Mesenchymal stem cell (in vitro differentiated cells and primary cell): Measurements from ENCODE around the gene DENND5B.
"Not testable (repeated sequence)": the region's sequence is repeated elsewhere in the genome, so short reads cannot be mapped to it uniquely, and the experiment has no call there.

Experiments used
- DNase-seq: peaks from one replicate; pipeline ENCODE4 v3.0.0-alpha.2; 2013
- H2AFZ ChIP-seq: one replicate; pipeline ENCODE4 v1.6.1; 2013; ENCODE audit warnings: low read depth, mild to moderate bottlenecking, control low read depth, inconsistent platforms, low read length, moderate library complexity
- H2AK5ac ChIP-seq: 2 replicates; pipeline ENCODE4 v1.6.1; 2013; ENCODE audit warnings: low read length, moderate library complexity, mild to moderate bottlenecking, inconsistent platforms; ENCODE audit not compliant: severe bottlenecking
- H2BK120ac ChIP-seq: one replicate; pipeline ENCODE4 v1.6.1; 2013; ENCODE audit warnings: low read depth, mild to moderate bottlenecking, inconsistent platforms, low read length, moderate library complexity
- H2BK12ac ChIP-seq, 2 experiments: one replicate each; pipeline ENCODE4 v1.6.1; 2013; ENCODE audit warnings: inconsistent platforms in 2 of 2, low read length in 2 of 2, mild to moderate bottlenecking in 2 of 2, moderate library complexity in 2 of 2, control low read depth in 1 of 2
- H2BK15ac ChIP-seq: one replicate; pipeline ENCODE4 v1.6.1; 2013; ENCODE audit warnings: mild to moderate bottlenecking, low read depth, inconsistent platforms; ENCODE audit not compliant: poor library complexity, severe bottlenecking
- H2BK5ac ChIP-seq: 2 replicates; pipeline ENCODE4 v1.6.1; 2013; ENCODE audit warnings: low read depth, mild to moderate bottlenecking, low read length, control low read depth, inconsistent platforms; ENCODE audit not compliant: poor library complexity, severe bottlenecking
- H3K14ac ChIP-seq, 2 experiments: one replicate each; pipeline ENCODE4 v1.6.1; 2013; ENCODE audit warnings: inconsistent platforms in 2 of 2, low read length in 2 of 2, control low read depth in 1 of 2, mild to moderate bottlenecking in 1 of 2, moderate library complexity in 1 of 2
- H3K18ac ChIP-seq, 2 experiments: one replicate each; pipeline ENCODE4 v1.6.1; 2013; ENCODE audit warnings: inconsistent platforms in 2 of 2, low read length in 2 of 2, control low read depth in 1 of 2, low read depth in 1 of 2, mild to moderate bottlenecking in 1 of 2
- H3K23ac ChIP-seq, 2 experiments: one replicate each; pipeline ENCODE4 v1.6.1; 2013; ENCODE audit warnings: inconsistent platforms in 2 of 2, low read length in 2 of 2, mild to moderate bottlenecking in 2 of 2, moderate library complexity in 2 of 2, control low read depth in 1 of 2
- H3K27ac ChIP-seq: 2 replicates; pipeline ENCODE4 v1.5.1; 2013; ENCODE audit warnings: mild to moderate bottlenecking, moderate library complexity, low read length, control low read depth, inconsistent platforms; ENCODE audit not compliant: poor library complexity, severe bottlenecking
- H3K27me3 ChIP-seq, 2 experiments: 2 replicates each; pipeline versions ENCODE4 v1.6.1 to v1.7.0; 2013; ENCODE audit warnings: low read length in 2 of 2, mild to moderate bottlenecking in 2 of 2, moderate library complexity in 2 of 2, control low read depth in 1 of 2, inconsistent platforms in 1 of 2; ENCODE audit not compliant: control insufficient read depth in 1 of 2, insufficient read depth in 1 of 2
- H3K36me3 ChIP-seq, 2 experiments: 2 replicates each; pipeline versions ENCODE4 v1.6.1 to v1.7.0; 2013; ENCODE audit warnings: low read length in 2 of 2, control low read depth in 1 of 2, inconsistent platforms in 1 of 2, low read depth in 1 of 2, mild to moderate bottlenecking in 1 of 2; ENCODE audit not compliant: insufficient read depth in 2 of 2, control insufficient read depth in 1 of 2
- H3K4ac ChIP-seq, 2 experiments: one replicate each; pipeline ENCODE4 v1.6.1; 2013; ENCODE audit warnings: inconsistent platforms in 2 of 2, low read length in 2 of 2, mild to moderate bottlenecking in 2 of 2, moderate library complexity in 2 of 2, control low read depth in 1 of 2, low read depth in 1 of 2
- H3K4me1 ChIP-seq: 2 replicates; pipeline ENCODE4 v1.6.1; 2013; ENCODE audit warnings: low read depth, low read length, control low read depth; ENCODE audit not compliant: control insufficient read depth, insufficient read depth
- H3K4me2 ChIP-seq: 2 replicates; pipeline ENCODE4 v1.6.1; 2013; ENCODE audit warnings: low read length, mild to moderate bottlenecking, inconsistent platforms; ENCODE audit not compliant: poor library complexity, severe bottlenecking
- H3K4me3 ChIP-seq, 2 experiments: 2 replicates each; pipeline versions ENCODE4 v1.5.1 to v1.7.0; 2013; ENCODE audit warnings: low read length in 2 of 2, mild to moderate bottlenecking in 2 of 2, control low read depth in 1 of 2, low read depth in 1 of 2; ENCODE audit not compliant: insufficient read depth in 1 of 2
- H3K79me1 ChIP-seq: replicated peaks from 2 replicates; pipeline ENCODE4 v1.6.1; 2013; ENCODE audit warnings: mild to moderate bottlenecking, control low read depth, low read length, inconsistent platforms; ENCODE audit not compliant: poor library complexity, severe bottlenecking
- H3K9ac ChIP-seq: 2 replicates; pipeline ENCODE4 v1.7.0; 2013; ENCODE audit warnings: mild to moderate bottlenecking, low read length, moderate library complexity
- H3K9me3 ChIP-seq: 2 replicates; pipeline ENCODE4 v1.7.0; 2013; ENCODE audit warnings: mild to moderate bottlenecking, low read length; ENCODE audit not compliant: control insufficient read depth
- H4K8ac ChIP-seq: one replicate; pipeline ENCODE4 v1.6.1; 2013; ENCODE audit warnings: inconsistent platforms, mild to moderate bottlenecking, low read length, moderate library complexity
- H4K91ac ChIP-seq: one replicate; pipeline ENCODE4 v1.6.1; 2013; ENCODE audit warnings: mild to moderate bottlenecking, low read length, inconsistent platforms
- WGBS: methylation state at CpG from one replicate; pipeline ENCODE4 v1.1.7; 2013; ENCODE audit warnings: mixed read lengths; 5-methylcytosine and 5-hydroxymethylcytosine counted together

Gene DENND5B

GRCh38 chr12:31475610-31476009, 115.3 kb downstream of the DENND5B start:
- H3K23ac ChIP-seq, H2AK5ac ChIP-seq, DNase-seq, H3K27ac ChIP-seq, H2BK5ac ChIP-seq, H3K27me3 ChIP-seq, H3K4me2 ChIP-seq, H2BK15ac ChIP-seq, H4K8ac ChIP-seq, H3K14ac ChIP-seq, H3K79me1 ChIP-seq, H2BK12ac ChIP-seq, H2BK120ac ChIP-seq, H3K4me3 ChIP-seq, H3K9me3 ChIP-seq, H3K18ac ChIP-seq, H3K9ac ChIP-seq, H3K4me1 ChIP-seq, H3K4ac ChIP-seq, H2AFZ ChIP-seq, H4K91ac ChIP-seq: not testable (repeated sequence)
- peaks cover 3 to 28% of the 10 kb centered on the region in 2 experiments for H3K36me3 ChIP-seq
- 93% methylated on average over 6 of the region's 7 CpGs for WGBS

GRCh38 chr12:31474751-31475150, 116.2 kb downstream of the DENND5B start:
- Histone ChIP-seq H3K9ac (no peak overlapping the region), H3K4ac (no peak overlapping the region), H2AK5ac (no peak overlapping the region), H2BK120ac (no peak overlapping the region), H3K4me3 (no peak overlapping the region), H3K27me3 (no peaks in the 10 kb centered on the region), H3K4me2 (no peak overlapping the region), H2BK15ac (no peak overlapping the region), H3K36me3 (peaks cover 5 to 24% of the 10 kb centered on the region in 2 experiments), H3K79me1 (peaks cover 6% of the 10 kb centered on the region), H4K91ac (no peak overlapping the region), H3K4me1 (peaks cover 9% of the 10 kb centered on the region), H3K23ac (no peak overlapping the region), H3K18ac (no peak overlapping the region), H3K9me3 (no peaks in the 10 kb centered on the region), H2BK5ac (no peak overlapping the region), H3K27ac (no peak overlapping the region), H3K14ac (no peak overlapping the region), H2BK12ac (no peak overlapping the region), H4K8ac (no peak overlapping the region), H2AFZ (no peak overlapping the region)
- no peak for DNase-seq
- no CpG with 5 or more reads among the region's 2 CpGs for WGBS

DNA sequence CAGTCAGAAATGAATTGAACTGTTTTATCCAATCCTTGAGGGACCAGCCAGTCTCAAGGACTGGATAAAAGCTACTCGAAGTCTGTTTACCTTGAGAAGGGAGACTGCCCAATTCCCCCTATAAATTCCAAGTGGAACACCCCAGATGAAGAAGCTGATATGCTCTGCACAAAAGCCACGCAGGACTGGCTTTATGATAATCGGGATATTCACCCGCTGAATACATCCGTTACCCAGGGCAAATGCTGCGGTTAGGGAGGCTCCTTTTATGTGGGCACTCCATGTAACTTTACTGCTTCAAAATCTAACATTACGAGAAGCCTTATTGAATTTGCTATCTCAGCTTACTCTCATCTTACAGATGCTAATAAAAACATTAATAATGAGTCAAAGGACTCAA, 119.1 kb downstream of the DENND5B start:
- Histone ChIP-seq H3K9ac (no peak overlapping the region), H3K36me3 (peaks cover 4 to 5% of the 10 kb centered on the region in 2 experiments), H3K4ac (no peak overlapping the region), H3K18ac (no peak overlapping the region), H3K4me1 (peaks cover 13% of the 10 kb centered on the region), H3K4me3 (no peak overlapping the region), H4K91ac (no peak overlapping the region), H2BK5ac (no peak overlapping the region), H2BK15ac (no peak overlapping the region), H3K4me2 (no peak overlapping the region), H3K27me3 (no peaks in the 10 kb centered on the region), H2AFZ (no peak overlapping the region), H2BK12ac (no peak overlapping the region), H2BK120ac (no peak overlapping the region), H4K8ac (no peak overlapping the region), H3K23ac (no peak overlapping the region), H3K9me3 (no peaks in the 10 kb centered on the region), H2AK5ac (no peak overlapping the region), H3K14ac (no peak overlapping the region), H3K27ac (peak overlapping the region; percentile 18), H3K79me1 (peaks cover 9% of the 10 kb centered on the region)
- WGBS = 94% methylated on average over 7 of the region's 7 CpGs
- no peak for DNase-seq

GRCh38 chr12:31471051-31471450, 119.9 kb downstream of the DENND5B start:
- Histone ChIP-seq H3K4me2 (no peak overlapping the region), H3K27ac (no peak overlapping the region), H2AK5ac (no peak overlapping the region), H2BK15ac (no peak overlapping the region), H3K27me3 (no peaks in the 10 kb centered on the region), H4K91ac (no peak overlapping the region), H3K14ac (no peak overlapping the region), H3K9me3 (no peaks in the 10 kb centered on the region), H3K36me3 (peaks cover 4 to 5% of the 10 kb centered on the region in 2 experiments), H2BK120ac (no peak overlapping the region), H2BK5ac (no peak overlapping the region), H3K4me1 (peaks cover 13% of the 10 kb centered on the region), H3K79me1 (peaks cover 7% of the 10 kb centered on the region), H3K18ac (no peak overlapping the region), H2AFZ (no peak overlapping the region), H3K9ac (no peak overlapping the region), H4K8ac (no peak overlapping the region), H3K4me3 (no peak overlapping the region), H3K23ac (no peak overlapping the region), H2BK12ac (no peak overlapping the region), H3K4ac (no peak overlapping the region)
- no peak for DNase-seq
- 88% methylated on average over 4 of the region's 6 CpGs for WGBS
